OCI-M2 (cell line): ENCODE data around the gene SLC39A7.

Experiments used
- DNase-seq: peaks from one replicate; lab custom pipeline; 2025; ENCODE audit not compliant: unreplicated experiment; lab: John Stamatoyannopoulos, UW

The SLC39A7 gene

GRCh38 chr6:33204415-33205190 lies 3.9 kb downstream of the SLC39A7 start, which contains the start of gene HSD17B8:
HSD17B8 (plus strand) TSS chr6:33204655; CDS start chr6:33204669, 14 bp downstream.
- DNase-seq: peak; percentile 46

GRCh38 chr6:33205191-33206026 lies 4.7 kb downstream of the SLC39A7 start:
- no peak for DNase-seq

GRCh38 chr6:33206027-33206863 lies 5.6 kb downstream of the SLC39A7 start:
- no peak for DNase-seq

GRCh38 chr6:33206864-33207551 lies 6.3 kb downstream of the SLC39A7 start:
- no peak for DNase-seq

- no peak for DNase-seq
Measured at GRCh38 chr6:33207552-33208090, 7.0 kb downstream of the SLC39A7 start.

- DNase-seq: no peak
Measured at GRCh38 chr6:33208091-33208967, 7.7 kb downstream of the SLC39A7 start, which contains the start of gene RING1. RING1 (plus strand) TSS chr6:33208500; CDS start chr6:33208823, 323 bp downstream.

GRCh38 chr6:33209856-33210255 lies 9.2 kb downstream of the SLC39A7 start:
- no peak for DNase-seq

GRCh38 chr6:33211136-33211535 lies 10.5 kb downstream of the SLC39A7 start:
- no peak for DNase-seq

- no peak for DNase-seq
Measured at GRCh38 chr6:33211666-33212422, 11.2 kb downstream of the SLC39A7 start.

GRCh38 chr6:33212857-33213165 lies 12.1 kb downstream of the SLC39A7 start:
- no peak for DNase-seq

GRCh38 chr6:33213166-33213988 lies 12.7 kb downstream of the SLC39A7 start:
- no peak for DNase-seq

- no peak for DNase-seq
Measured at GRCh38 chr6:33213989-33214335, 13.3 kb downstream of the SLC39A7 start.

GRCh38 chr6:33215271-33216116 lies 14.8 kb downstream of the SLC39A7 start:
- DNase-seq: no peak

GRCh38 chr6:33216117-33216649 lies 15.5 kb downstream of the SLC39A7 start:
- no peak for DNase-seq

- DNase-seq: no peak
Measured at GRCh38 chr6:33217246-33217645, 16.6 kb downstream of the SLC39A7 start.

- DNase-seq: no peak
Measured at GRCh38 chr6:33217681-33218080, 17.0 kb downstream of the SLC39A7 start.
